Muscle layer of duodenum (tissue), 2 donors: Measurements from ENCODE around the gene TMEM175.

Experiments used
- H3K27ac ChIP-seq: one replicate; pipeline ENCODE4 v1.7.0; 2013; ENCODE audit warnings: mild to moderate bottlenecking, low read length
- H3K27me3 ChIP-seq: one replicate; pipeline ENCODE4 v1.7.0; 2013; ENCODE audit warnings: low read depth, mild to moderate bottlenecking, control low read depth, low read length
- H3K36me3 ChIP-seq, 2 donors: one replicate each; pipeline ENCODE4 v1.7.0; 2013; ENCODE audit warnings: low read length in 2 of 2, control low read depth in 1 of 2, mild to moderate bottlenecking in 1 of 2; ENCODE audit not compliant: insufficient read depth in 2 of 2, control insufficient read depth in 1 of 2
- H3K4me1 ChIP-seq, 2 donors: one replicate each; pipeline ENCODE4 v1.7.0; 2013; ENCODE audit warnings: low read length in 2 of 2, mild to moderate bottlenecking in 2 of 2, control low read depth in 1 of 2, moderate library complexity in 1 of 2; ENCODE audit not compliant: insufficient read depth in 2 of 2, control insufficient read depth in 1 of 2
- H3K4me3 ChIP-seq, 2 donors: one replicate each; pipeline ENCODE4 v1.7.0; 2013; ENCODE audit warnings: low read length in 2 of 2, low read depth in 1 of 2, mild to moderate bottlenecking in 1 of 2
- H3K9me3 ChIP-seq, 2 donors: one replicate each; pipeline ENCODE4 v1.7.0; 2013; ENCODE audit warnings: low read length in 2 of 2, control low read depth in 1 of 2, mild to moderate bottlenecking in 1 of 2; ENCODE audit not compliant: control insufficient read depth in 1 of 2
- donor health status: healthy.

TMEM175 gene

GRCh38 chr4:985123-985830 lies 53.0 kb downstream of the TMEM175 start:
- H3K27me3 ChIP-seq, result no peaks in the 10 kb centered on the region
- H3K27ac ChIP-seq, result no peak overlapping the region
- H3K4me1 ChIP-seq, result peaks cover 4 to 31% of the 10 kb centered on the region in 2 donors
- H3K9me3 ChIP-seq, result no peaks in the 10 kb centered on the region
- H3K4me3 ChIP-seq, result peak overlapping the region; percentile 34 to 36
- H3K36me3 ChIP-seq, result peaks cover 0 to 13% of the 10 kb centered on the region in 2 donors

GRCh38 chr4:986428-986878 lies 54.2 kb downstream of the TMEM175 start:
- Histone ChIP-seq H3K27me3 (no peaks in the 10 kb centered on the region), H3K27ac (peak overlapping the region; percentile 45), H3K4me3 (peak overlapping the region; percentile 72 to 83), H3K9me3 (no peaks in the 10 kb centered on the region), H3K4me1 (peaks cover 4 to 31% of the 10 kb centered on the region in 2 donors), H3K36me3 (peaks cover 0 to 23% of the 10 kb centered on the region in 2 donors)

- H3K36me3 ChIP-seq, result peaks cover 0 to 29% of the 10 kb centered on the region in 2 donors
- peaks cover 4 to 31% of the 10 kb centered on the region in 2 donors for H3K4me1 ChIP-seq
These were observed 54.8 kb downstream of the TMEM175 start, which contains the start of gene IDUA for GRCh38 chr4:986879-987623. Gene IDUA, plus strand, starts transcription at chr4:987044. Its CDS starts 41 bp downstream, at chr4:987085.

GRCh38 chr4:987624-988513 lies 55.6 kb downstream of the TMEM175 start:
- Histone ChIP-seq H3K4me3 (peak overlapping the region; percentile 72 to 83), H3K27me3 (no peaks in the 10 kb centered on the region), H3K36me3 (peaks cover 0 to 30% of the 10 kb centered on the region in 2 donors), H3K9me3 (no peaks in the 10 kb centered on the region), H3K4me1 (peaks cover 4 to 31% of the 10 kb centered on the region in 2 donors), H3K27ac (no peak overlapping the region)

More at GRCh38 chr4:986879-987623, 54.8 kb downstream of the TMEM175 start, which contains the start of gene IDUA:
- peak within 1 kb of the TSS; percentile 45 for H3K27ac ChIP-seq
- H3K4me3 ChIP-seq, result peak within 1 kb of the TSS; percentile 72 to 83
- no peaks in the 10 kb centered on the region for H3K27me3 ChIP-seq
- H3K9me3 ChIP-seq, result no peaks in the 10 kb centered on the region

- Histone ChIP-seq H3K4me1 (peaks cover 4 to 31% of the 10 kb centered on the region in 2 donors), H3K4me3 (no peak overlapping the region), H3K9me3 (no peaks in the 10 kb centered on the region), H3K36me3 (peaks cover 0 to 30% of the 10 kb centered on the region in 2 donors), H3K27ac (no peak overlapping the region), H3K27me3 (no peaks in the 10 kb centered on the region)
These were observed 56.8 kb downstream of the TMEM175 start for GRCh38 chr4:988726-989721.

- H3K4me1 ChIP-seq, result peaks cover 4 to 28% of the 10 kb centered on the region in 2 donors
- no peaks in the 10 kb centered on the region for H3K27me3 ChIP-seq
- peaks cover 0 to 30% of the 10 kb centered on the region in 2 donors for H3K36me3 ChIP-seq
- no peaks in the 10 kb centered on the region for H3K9me3 ChIP-seq
- no peak overlapping the region for H3K27ac ChIP-seq
- H3K4me3 ChIP-seq, result no peak overlapping the region
These were observed 57.6 kb downstream of the TMEM175 start for GRCh38 chr4:989722-990471.

GRCh38 chr4:990746-991367 lies 58.6 kb downstream of the TMEM175 start:
- H3K4me1 ChIP-seq, result peaks cover 4 to 20% of the 10 kb centered on the region in 2 donors
- H3K27ac ChIP-seq, result no peak overlapping the region
- H3K27me3 ChIP-seq, result no peaks in the 10 kb centered on the region
- H3K36me3 ChIP-seq, result peaks cover 0 to 30% of the 10 kb centered on the region in 2 donors
- H3K4me3 ChIP-seq, result no peak overlapping the region
- no peaks in the 10 kb centered on the region for H3K9me3 ChIP-seq

GRCh38 chr4:991451-992296 lies 59.4 kb downstream of the TMEM175 start:
- Histone ChIP-seq H3K36me3 (peaks cover 0 to 30% of the 10 kb centered on the region in 2 donors), H3K9me3 (no peaks in the 10 kb centered on the region), H3K27me3 (peaks cover 8% of the 10 kb centered on the region), H3K4me3 (no peak overlapping the region), H3K27ac (peak overlapping the region; percentile 39), H3K4me1 (peaks cover 0 to 13% of the 10 kb centered on the region in 2 donors)
